ENCODE data around the gene TSPAN16.

- TF ChIP-seq, protein P1, sequence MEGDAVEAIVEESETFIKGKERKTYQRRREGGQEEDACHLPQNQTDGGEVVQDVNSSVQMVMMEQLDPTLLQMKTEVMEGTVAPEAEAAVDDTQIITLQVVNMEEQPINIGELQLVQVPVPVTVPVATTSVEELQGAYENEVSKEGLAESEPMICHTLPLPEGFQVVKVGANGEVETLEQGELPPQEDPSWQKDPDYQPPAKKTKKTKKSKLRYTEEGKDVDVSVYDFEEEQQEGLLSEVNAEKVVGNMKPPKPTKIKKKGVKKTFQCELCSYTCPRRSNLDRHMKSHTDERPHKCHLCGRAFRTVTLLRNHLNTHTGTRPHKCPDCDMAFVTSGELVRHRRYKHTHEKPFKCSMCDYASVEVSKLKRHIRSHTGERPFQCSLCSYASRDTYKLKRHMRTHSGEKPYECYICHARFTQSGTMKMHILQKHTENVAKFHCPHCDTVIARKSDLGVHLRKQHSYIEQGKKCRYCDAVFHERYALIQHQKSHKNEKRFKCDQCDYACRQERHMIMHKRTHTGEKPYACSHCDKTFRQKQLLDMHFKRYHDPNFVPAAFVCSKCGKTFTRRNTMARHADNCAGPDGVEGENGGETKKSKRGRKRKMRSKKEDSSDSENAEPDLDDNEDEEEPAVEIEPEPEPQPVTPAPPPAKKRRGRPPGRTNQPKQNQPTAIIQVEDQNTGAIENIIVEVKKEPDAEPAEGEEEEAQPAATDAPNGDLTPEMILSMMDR (conservative IDR thresholded peaks at IDR 0.05; ENCODE audit: low read depth in 2 of 2) = no peak
- TF ChIP-seq JUNB (IDR thresholded peaks at IDR 0.05; ENCODE audit: unreplicated experiment) (no peak), POLR2AphosphoS5 (IDR thresholded peaks at IDR 0.05; ENCODE audit: low read depth) (no peak), EZH2 (IDR thresholded peaks at IDR 0.05; ENCODE audit: low read depth, unreplicated experiment) (no peak), ZNF462 (CRISPR knock-in tag; IDR thresholded peaks at IDR 0.05) (no peak), STAT1 (IDR thresholded peaks at IDR 0.05; ENCODE audit: unreplicated experiment) (no peak), CREB1 (CRISPR knock-in tag; IDR thresholded peaks at IDR 0.05; ENCODE audit: low read depth) (no peak), EZH2phosphoT487 (IDR thresholded peaks at IDR 0.05; ENCODE audit: unreplicated experiment) (no peak), REST (IDR thresholded peaks at IDR 0.05; ENCODE audit: unreplicated experiment) (no peak)
- TF ChIP-seq, protein P2, sequence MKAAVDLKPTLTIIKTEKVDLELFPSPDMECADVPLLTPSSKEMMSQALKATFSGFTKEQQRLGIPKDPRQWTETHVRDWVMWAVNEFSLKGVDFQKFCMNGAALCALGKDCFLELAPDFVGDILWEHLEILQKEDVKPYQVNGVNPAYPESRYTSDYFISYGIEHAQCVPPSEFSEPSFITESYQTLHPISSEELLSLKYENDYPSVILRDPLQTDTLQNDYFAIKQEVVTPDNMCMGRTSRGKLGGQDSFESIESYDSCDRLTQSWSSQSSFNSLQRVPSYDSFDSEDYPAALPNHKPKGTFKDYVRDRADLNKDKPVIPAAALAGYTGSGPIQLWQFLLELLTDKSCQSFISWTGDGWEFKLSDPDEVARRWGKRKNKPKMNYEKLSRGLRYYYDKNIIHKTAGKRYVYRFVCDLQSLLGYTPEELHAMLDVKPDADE (IDR thresholded peaks at IDR 0.05) = no peak
Measured at GRCh38 chr19:11260996-11261395, 35.0 kb upstream of the TSPAN16 start.
